ENCODE measurements around the gene AGA.

- TF ChIP-seq CTCF (IDR thresholded peaks at IDR 0.05 in 2 of 3, conservative IDR thresholded peaks at IDR 0.05 in 1 of 3; ENCODE audit: control insufficient read depth in 2 of 3, extremely low read depth in 1 of 3, insufficient read depth in 1 of 3, low read depth in 3 of 3, low read length in 3 of 3) (no peak), YY1 (IDR thresholded peaks at IDR 0.05; ENCODE audit: low read depth, low read length) (no peak), EZH2 (IDR thresholded peaks at IDR 0.05; ENCODE audit: borderline replicate concordance, control insufficient read depth, low read depth, low read length) (no peak), CHD4 (IDR thresholded peaks at IDR 0.05) (no peak), POLR2AphosphoS5 (IDR thresholded peaks at IDR 0.05; ENCODE audit: low read length) (no peak), TBL1XR1 (IDR thresholded peaks at IDR 0.05; ENCODE audit: low read depth, low read length) (no peak), IRF5 (IDR thresholded peaks at IDR 0.05; ENCODE audit: borderline replicate concordance) (no peak), NFYB (IDR thresholded peaks at IDR 0.05; ENCODE audit: insufficient read depth, low read depth, low read length) (no peak), EP300 (IDR thresholded peaks at IDR 0.05; ENCODE audit: borderline replicate concordance in 1 of 2, control insufficient read depth in 1 of 2, low read depth in 2 of 2, low read length in 2 of 2) (no peak), CBX5 (IDR thresholded peaks at IDR 0.05; ENCODE audit: low read depth) (no peak), FOXK2 (IDR thresholded peaks at IDR 0.05) (no peak), RFX5 (IDR thresholded peaks at IDR 0.05; ENCODE audit: low read depth, low read length) (no peak), DPF2 (IDR thresholded peaks at IDR 0.05) (no peak), ESRRA (IDR thresholded peaks at IDR 0.05; ENCODE audit: low read length) (no peak)
Measured at GRCh38 chr4:177404342-177404741, 37.9 kb downstream of the AGA start.
